HepG2 (cell line): ENCODE data around the gene FRAS1. TPM values are rescaled to one million over a fixed set of nuclear protein-coding genes. Genes with fewer than 3 reads are reported as not detected.

Source experiments
- AHR ChIP-seq: IDR thresholded peaks from 2 replicates; pipeline ENCODE4 v1.6.1; 2018; ENCODE audit warnings: missing genetic modification reagents, missing compliant biosample characterization
- ATF2 ChIP-seq: sonication (generic); formaldehyde crosslinking; IDR thresholded peaks from 2 replicates; pipeline ENCODE4 v1.4.0; 2020; ENCODE audit warnings: missing genetic modification reagents
- CCDC6 ChIP-seq: sonication (generic); formaldehyde crosslinking; IDR thresholded peaks from 2 replicates; pipeline ENCODE4 v1.8.1; 2022; ENCODE audit warnings: mild to moderate bottlenecking, missing genetic modification reagents, moderate library complexity
- CSRNP2 ChIP-seq: sonication (generic); formaldehyde crosslinking; conservative IDR thresholded peaks from 2 replicates; pipeline ENCODE4 v1.8.0; 2022; ENCODE audit warnings: low read depth, missing genetic modification reagents
- FOXJ3 ChIP-seq: sonication (generic); formaldehyde crosslinking; IDR thresholded peaks from 2 replicates; pipeline ENCODE4 v1.4.0; 2020; ENCODE audit warnings: missing genetic modification reagents, mild to moderate bottlenecking, borderline replicate concordance
- GATAD2A ChIP-seq: IDR thresholded peaks from 2 replicates; pipeline ENCODE4 v1.6.1; 2016
- HMG20B ChIP-seq: conservative IDR thresholded peaks from 2 replicates; pipeline ENCODE4 v1.6.1; 2016; ENCODE audit warnings: missing genetic modification reagents, missing compliant biosample characterization
- KMT2B ChIP-seq: IDR thresholded peaks from 2 replicates; pipeline ENCODE4 v1.6.1; 2016; ENCODE audit warnings: missing genetic modification reagents, missing compliant biosample characterization
- MNT ChIP-seq: fragments of 450-650 bp; IDR thresholded peaks from 2 replicates; pipeline ENCODE4 v1.6.1; 2016
- MXI1 ChIP-seq: IDR thresholded peaks from 3 replicates; pipeline ENCODE4 v1.6.1; 2012; ENCODE audit warnings: low read depth, low read length, inconsistent platforms, borderline replicate concordance
- PRMT3 ChIP-seq: sonication (generic); formaldehyde crosslinking; IDR thresholded peaks from 2 replicates; pipeline ENCODE4 v1.8.1; 2022; ENCODE audit warnings: low read depth, mild to moderate bottlenecking, moderate library complexity, missing genetic modification reagents, borderline replicate concordance
- RAD51 ChIP-seq: fragments of 450-650 bp; IDR thresholded peaks from 2 replicates; pipeline ENCODE4 v1.6.1; 2016; ENCODE audit warnings: borderline replicate concordance
- RXRA ChIP-seq: sonication (generic); formaldehyde crosslinking; IDR thresholded peaks from 2 replicates; pipeline ENCODE4 v1.5.1; 2020; ENCODE audit warnings: missing genetic modification reagents
- ZBTB10 ChIP-seq: sonication (generic); formaldehyde crosslinking; IDR thresholded peaks from 2 replicates; pipeline ENCODE4 v1.4.0; 2020; ENCODE audit warnings: missing genetic modification reagents, borderline replicate concordance
- ZKSCAN8 ChIP-seq: IDR thresholded peaks from 2 replicates; pipeline ENCODE4 v1.6.1; 2016; ENCODE audit warnings: borderline replicate concordance, missing genetic modification reagents, missing compliant biosample characterization
- ZMYM4 ChIP-seq: sonication (generic); formaldehyde crosslinking; IDR thresholded peaks from 2 replicates; pipeline ENCODE4 v1.8.1; 2023; ENCODE audit warnings: mild to moderate bottlenecking, missing genetic modification reagents
- ZNF275 ChIP-seq: sonication (generic); formaldehyde crosslinking; IDR thresholded peaks from 2 replicates; pipeline ENCODE4 v1.8.0; 2022; ENCODE audit warnings: missing genetic modification reagents, mild to moderate bottlenecking, inconsistent platforms, borderline replicate concordance
- ZNF547 ChIP-seq: sonication (generic); formaldehyde crosslinking; IDR thresholded peaks from 2 replicates; pipeline ENCODE4 v1.5.1; 2020; ENCODE audit warnings: mild to moderate bottlenecking, missing genetic modification reagents
- ZNF720 ChIP-seq: sonication (generic); formaldehyde crosslinking; IDR thresholded peaks from 2 replicates; pipeline ENCODE4 v1.4.0; 2020; ENCODE audit warnings: missing genetic modification reagents
- ZNF775 ChIP-seq: sonication (generic); formaldehyde crosslinking; IDR thresholded peaks from 2 replicates; pipeline ENCODE4 v1.4.0; 2020; ENCODE audit warnings: missing genetic modification reagents, mild to moderate bottlenecking, moderate library complexity, borderline replicate concordance
- ZNF780A ChIP-seq: sonication (generic); formaldehyde crosslinking; IDR thresholded peaks from 2 replicates; pipeline ENCODE4 v1.8.0; 2022; ENCODE audit warnings: mild to moderate bottlenecking, missing genetic modification reagents, moderate library complexity
- ZNF883 ChIP-seq: sonication (generic); formaldehyde crosslinking; IDR thresholded peaks from 2 replicates; pipeline ENCODE4 v1.5.1; 2020; ENCODE audit warnings: mild to moderate bottlenecking, missing genetic modification reagents; ENCODE audit errors: not compliant biosample characterization
- polyA plus RNA-seq, 8 experiments: library from polyadenylated mRNA; depleted of rRNA in 3 of 8; stranded (reverse) in 7 of 8; unstranded in 1 of 8; fragments of >200 nt; fragmentation: Illumina TruSeq in 4 of 8; extraction: Trizol in 4 of 8; gene quantifications; 2 replicates each; pipeline versions ENCODE4 v1.2.1 to v1.2.3, GENCODE V29; 2011 to 2016; ENCODE audit warnings: low read depth in 4 of 8, missing spikeins in 1 of 8, mixed read lengths in 1 of 8; ENCODE audit not compliant: insufficient read depth in 1 of 8
- total RNA-seq, 5 experiments: library from RNA; depleted of rRNA; stranded (reverse); fragments of >200 nt; fragmentation: Illumina TruSeq; extraction: Trizol; gene quantifications; 2 replicates each; pipeline ENCODE4 v1.2.3, GENCODE V29; 2016; ENCODE audit warnings: low read depth in 1 of 5

Gene FRAS1
- total and polyA plus RNA-seq, 2 of the 13 experiments (the other 11 are each of a cell fraction or from before 2014, with no cell fraction given) = 22.5 to 31.6 TPM

- TF ChIP-seq ZNF547 (CRISPR knock-in tag) (no peak), GATAD2A (CRISPR knock-in tag) (0 out of 2 replicates have a peak, but pooled peaks have one; percentile 14), ZBTB10 (no peak), ZNF720 (CRISPR knock-in tag) (no peak), ZNF275 (CRISPR knock-in tag) (no peak), KMT2B (CRISPR knock-in tag) (no peak), MNT (no peak), RXRA (CRISPR knock-in tag) (peak; percentile 37; the same call in 1 of the 2 replicates), CCDC6 (no peak), ATF2 (CRISPR knock-in tag) (no peak), RAD51 (no peak), ZMYM4 (CRISPR knock-in tag) (peak; percentile 58), ZNF780A (CRISPR knock-in tag) (no peak), CSRNP2 (CRISPR knock-in tag) (no peak), FOXJ3 (CRISPR knock-in tag) (no peak), PRMT3 (CRISPR knock-in tag) (no peak), MXI1 (no peak), ZNF775 (CRISPR knock-in tag) (no peak), HMG20B (no peak), ZNF883 (CRISPR knock-in tag) (no peak), ZKSCAN8 (CRISPR knock-in tag) (no peak), AHR (CRISPR knock-in tag) (no peak)
These were observed 527.9 kb downstream of the FRAS1 start (continued) for GRCh38 chr4:78584863-78585547.
